Hepatocyte (in vitro differentiated cells): Measurements from ENCODE around the gene LRBA.

Source experiments
- CTCF ChIP-seq: fragments of 200-600 bp; sonication (generic); IDR thresholded peaks from 2 replicates; pipeline ENCODE4 v1.5.1; 2016; ENCODE audit warnings: antibody characterized with exemption, mild to moderate bottlenecking; ENCODE audit not compliant: poor library complexity
- EZH2 ChIP-seq: fragments of 200-600 bp; sonication (generic); IDR thresholded peaks from 2 replicates; pipeline ENCODE4 v1.6.1; 2016; ENCODE audit warnings: antibody characterized with exemption, mild to moderate bottlenecking, borderline replicate concordance
- EZH2phosphoT487 ChIP-seq: fragments of 200-600 bp; sonication (generic); IDR thresholded peaks from one replicate; pipeline ENCODE4 v1.6.1; 2018; ENCODE audit warnings: antibody characterized with exemption, mild to moderate bottlenecking, low read depth, moderate library complexity; ENCODE audit not compliant: unreplicated experiment, severe bottlenecking

- TF ChIP-seq CTCF: peak; percentile 52
- TF ChIP-seq EZH2phosphoT487: no peak
- no peak for TF ChIP-seq EZH2
Observed at GRCh38 chr4:150217192-150217591, 797.9 kb downstream of the LRBA start.
